HEK293T (cell line): ENCODE results near the gene L3MBTL1.

ENCODE experiments used
- ARNT ChIP-seq: fragments of 450-650 bp; IDR thresholded peaks from 2 replicates; pipeline ENCODE4 v1.6.1; 2017; ENCODE audit warnings: mild to moderate bottlenecking
- L3MBTL2 ChIP-seq: fragments of 450-650 bp; conservative IDR thresholded peaks from 2 replicates; pipeline ENCODE4 v1.6.1; 2016; ENCODE audit warnings: mild to moderate bottlenecking
- SP1 ChIP-seq: fragments of 450-650 bp; IDR thresholded peaks from 2 replicates; pipeline ENCODE4 v1.6.1; 2017
- SUZ12 ChIP-seq: fragments of 450-650 bp; IDR thresholded peaks from 2 replicates; pipeline ENCODE4 v1.6.1; 2016; ENCODE audit warnings: mild to moderate bottlenecking

DNA sequence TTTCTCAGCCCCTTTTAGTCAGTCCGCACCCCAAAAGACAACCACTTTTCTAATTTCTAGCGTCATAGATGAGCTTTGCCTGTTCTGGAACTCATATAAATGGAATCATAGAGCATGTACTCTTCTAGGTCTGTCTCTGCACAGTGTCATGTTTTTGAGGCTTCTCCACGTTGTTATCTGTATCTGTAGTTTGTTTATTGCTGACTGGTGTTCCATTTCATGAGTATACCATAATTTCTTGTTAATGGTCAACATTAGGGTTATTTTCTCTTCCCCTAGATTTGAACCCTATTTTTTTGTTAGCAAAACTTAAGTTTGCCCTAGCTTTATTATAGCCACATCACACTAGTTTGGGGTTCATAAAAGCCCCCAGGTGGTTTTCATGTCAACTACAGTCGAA lies 35.2 kb downstream of the L3MBTL1 start:
- no peak for TF ChIP-seq ARNT
- TF ChIP-seq SP1, result no peak
- no peak for TF ChIP-seq SUZ12
- no peak for TF ChIP-seq L3MBTL2
